Ovary (tissue), 9 donors: ENCODE data around the gene CRYL1. TPM values are rescaled to one million over a fixed set of nuclear protein-coding genes. Genes with fewer than 3 reads are reported as not detected.

ENCODE experiments used
- DNase-seq, 5 donors: peaks; one replicate each; pipeline ENCODE4 v3.0.0-alpha.2; 2019 to 2020
- H3K27ac ChIP-seq, 2 donors: fragments of 200-600 bp; one replicate each; pipeline versions ENCODE4 v1.5.1 to v1.8.0; 2019 to 2022
- H3K27me3 ChIP-seq: fragments of 200-600 bp; one replicate; pipeline ENCODE4 v1.8.0; 2022
- H3K36me3 ChIP-seq: fragments of 200-600 bp; sonication (generic); one replicate; pipeline ENCODE4 v1.5.1; 2019
- H3K4me1 ChIP-seq: one replicate; pipeline ENCODE4 v1.8.1; 2013; ENCODE audit warnings: mild to moderate bottlenecking, moderate library complexity; ENCODE audit not compliant: insufficient read depth
- H3K4me3 ChIP-seq: fragments of 200-600 bp; sonication (generic); one replicate; pipeline ENCODE4 v1.5.1; 2017
- H3K9me3 ChIP-seq, 2 donors: fragments of 200-600 bp in 1 of 2; sonication (generic) in 1 of 2; one replicate each; pipeline versions ENCODE4 v1.5.1 to v1.8.1; 2013 to 2019; ENCODE audit warnings: mild to moderate bottlenecking in 1 of 2, moderate library complexity in 1 of 2
- EP300 ChIP-seq: sonication (generic); formaldehyde crosslinking; IDR thresholded peaks from one replicate; pipeline ENCODE4 v1.6.1; 2017; ENCODE audit warnings: antibody characterized with exemption
- POLR2A ChIP-seq: fragments of 450-650 bp; IDR thresholded peaks from one replicate; pipeline ENCODE4 v1.6.1; 2017; ENCODE audit warnings: antibody characterized with exemption, mild to moderate bottlenecking, moderate library complexity
- WGBS, 3 donors: extraction: QIAGEN DNeasy Blood & Tissue Kit in 1 of 3; methylation state at CpG; one replicate each; pipeline versions ENCODE4 v1.1.5 to v1.1.7; 2013 to 2017; 5-methylcytosine and 5-hydroxymethylcytosine counted together
- intact Hi-C, 4 donors: fragments of 100-400 bp; cut with DNase I; formaldehyde crosslinking; loops; one replicate each; pipeline versions ENCODE4 v1.11.0 to v1.15.1; 2022 to 2023
- polyA plus RNA-seq, 2 donors: library from polyadenylated mRNA; stranded (reverse); fragments of 200-250 nt in 1 of 2; fragments of 350-450 nt in 1 of 2; fragmentation: Illumina TruSeq in 1 of 2; extraction: RNeasy Lipid Tissue Mini Kit (QIAGEN cat#74804) in 1 of 2; gene quantifications; one replicate each; pipeline ENCODE4 v1.2.3, GENCODE V29; 2013 to 2014
- total RNA-seq, 7 donors: library from RNA; depleted of rRNA in 2 of 7; stranded (reverse); fragments of >200 nt in 2 of 7; fragmentation: NEBNext Ultra II Directional in 3 of 7; extraction: Animal tissue kit (Norgen Biotek cat#: 25700) in 3 of 7; gene quantifications; one replicate each; pipeline versions ENCODE4 v1.1.0 to v1.2.4, GENCODE V29; 2016 to 2023
- TF ChIP-seq, protein P1 (sequence below), 3 donors: fragments of 450-650 bp in 2 of 3; fragments of 200-600 bp in 1 of 3; IDR thresholded peaks; one replicate each; pipeline versions ENCODE4 v1.5.1 to v1.8.0; 2016 to 2022; ENCODE audit warnings: antibody characterized with exemption in 3 of 3, mild to moderate bottlenecking in 1 of 3
- donor health status: DM: no; HTN: no; CAD: no; lungs with moderate emphysema.
- donor health status: DM: no; HTN: no; CAD: no.
- donor health status: Bipolar disorder and iron deficiency.
- donor health status: DM: yes; HTN: yes; CAD: no.
- donor health status: DM: no; HTN: no; CAD: no.
- donor health status: DM: yes; HTN: yes; CAD: no.

Gene CRYL1
- total and polyA plus RNA-seq, 9 donors: 17.3 to 41.7 (median 25.8) TPM

DNA sequence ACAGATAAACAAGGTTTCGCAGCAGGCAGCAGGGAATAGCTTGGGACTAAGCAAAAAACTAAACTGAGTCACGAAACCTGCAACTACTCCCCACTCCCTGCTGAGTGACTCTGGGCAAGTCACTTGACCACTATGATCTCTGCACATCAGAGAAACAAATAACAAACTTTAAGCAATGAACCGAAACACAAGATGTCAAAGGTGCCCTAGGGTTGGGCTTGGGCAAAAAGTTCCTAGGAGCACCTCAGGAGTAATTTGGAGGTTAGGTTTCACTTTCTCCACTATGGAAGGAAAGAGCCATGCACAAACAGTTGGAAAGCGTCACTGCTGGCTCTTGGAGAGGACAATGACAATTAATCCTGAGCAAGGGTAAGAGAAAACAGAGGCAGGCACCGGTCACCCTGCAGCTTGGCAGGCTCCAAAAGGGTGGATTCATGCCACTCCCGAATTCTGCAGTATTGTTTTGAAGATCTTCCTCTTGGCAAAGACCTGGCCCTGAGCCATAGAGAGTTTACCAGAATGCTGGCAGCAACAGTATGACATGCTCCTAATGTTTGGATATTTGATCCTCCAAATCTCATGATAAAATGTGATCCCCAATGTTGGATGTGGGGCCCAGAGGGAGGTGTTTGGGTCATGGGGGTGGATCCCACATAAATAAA lies 60.3 kb downstream of the CRYL1 start:
- intact Hi-C loops: no loop called here
- DNase-seq: no peak
- 44 to 55% (median 54%) methylated on average over 6 of the region's 6 CpGs for WGBS, 3 donors
- Histone ChIP-seq H3K36me3 (no peaks in the 10 kb centered on the region), H3K27me3 (no peaks in the 10 kb centered on the region), H3K27ac (no peak overlapping the region), H3K4me1 (peaks cover 1% of the 10 kb centered on the region), H3K4me3 (no peak overlapping the region), H3K9me3 (no peaks in the 10 kb centered on the region)
- TF ChIP-seq, protein P1, sequence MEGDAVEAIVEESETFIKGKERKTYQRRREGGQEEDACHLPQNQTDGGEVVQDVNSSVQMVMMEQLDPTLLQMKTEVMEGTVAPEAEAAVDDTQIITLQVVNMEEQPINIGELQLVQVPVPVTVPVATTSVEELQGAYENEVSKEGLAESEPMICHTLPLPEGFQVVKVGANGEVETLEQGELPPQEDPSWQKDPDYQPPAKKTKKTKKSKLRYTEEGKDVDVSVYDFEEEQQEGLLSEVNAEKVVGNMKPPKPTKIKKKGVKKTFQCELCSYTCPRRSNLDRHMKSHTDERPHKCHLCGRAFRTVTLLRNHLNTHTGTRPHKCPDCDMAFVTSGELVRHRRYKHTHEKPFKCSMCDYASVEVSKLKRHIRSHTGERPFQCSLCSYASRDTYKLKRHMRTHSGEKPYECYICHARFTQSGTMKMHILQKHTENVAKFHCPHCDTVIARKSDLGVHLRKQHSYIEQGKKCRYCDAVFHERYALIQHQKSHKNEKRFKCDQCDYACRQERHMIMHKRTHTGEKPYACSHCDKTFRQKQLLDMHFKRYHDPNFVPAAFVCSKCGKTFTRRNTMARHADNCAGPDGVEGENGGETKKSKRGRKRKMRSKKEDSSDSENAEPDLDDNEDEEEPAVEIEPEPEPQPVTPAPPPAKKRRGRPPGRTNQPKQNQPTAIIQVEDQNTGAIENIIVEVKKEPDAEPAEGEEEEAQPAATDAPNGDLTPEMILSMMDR (IDR thresholded peaks at IDR 0.05): no peak
- no peak for TF ChIP-seq EP300
- TF ChIP-seq POLR2A: no peak

DNA sequence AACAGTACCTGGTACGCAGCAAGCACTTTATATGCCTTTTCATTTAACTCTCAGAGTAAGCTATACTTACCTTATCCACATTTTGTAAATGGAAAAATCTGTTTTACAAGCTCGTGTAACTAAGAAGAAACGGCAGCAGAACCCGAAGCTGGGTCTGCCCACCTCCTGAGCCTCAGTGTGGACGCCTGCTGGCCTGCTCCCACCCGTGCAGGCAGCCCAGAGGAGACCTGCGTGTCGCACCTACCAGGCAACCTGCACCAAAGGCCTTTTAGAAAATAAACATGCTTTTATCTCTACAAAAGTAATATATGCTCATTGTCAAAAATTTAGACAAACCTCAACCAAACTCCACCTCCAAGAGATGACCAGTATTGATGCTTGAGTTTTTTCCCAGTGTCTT lies 62.7 kb downstream of the CRYL1 start:
- TF ChIP-seq, protein P1 (IDR thresholded peaks at IDR 0.05): no peak
- TF ChIP-seq POLR2A (no peak), EP300 (no peak)
- no peak overlapping the region for H3K27ac ChIP-seq
- no peaks in the 10 kb centered on the region for H3K9me3 ChIP-seq
- no peak for DNase-seq
- H3K4me3 ChIP-seq: no peak overlapping the region
- no peaks in the 10 kb centered on the region for H3K36me3 ChIP-seq
- H3K27me3 ChIP-seq: no peaks in the 10 kb centered on the region
- intact Hi-C loops: no loop called here
- H3K4me1 ChIP-seq: peaks cover 1% of the 10 kb centered on the region
- 78 to 82% (median 79%) methylated on average over 8 of the region's 8 CpGs for WGBS, 3 donors

DNA sequence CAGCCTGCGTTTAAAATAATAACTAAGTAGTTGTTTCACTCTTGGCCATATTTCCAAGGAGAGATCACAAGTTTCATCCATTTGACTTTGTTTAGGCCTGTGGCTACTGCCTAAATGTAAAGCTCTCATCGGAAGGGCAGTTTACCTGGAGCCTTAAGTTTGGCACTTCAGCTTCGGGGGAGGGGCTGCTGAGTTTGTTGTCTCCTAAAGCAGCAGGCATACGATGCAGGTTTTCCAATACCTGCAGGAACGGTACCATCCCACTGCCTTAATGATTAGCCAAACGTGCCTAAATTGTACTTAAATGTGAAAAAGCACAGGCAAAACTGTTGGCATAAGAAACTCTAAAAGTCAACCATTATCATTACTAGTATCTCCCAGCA lies 63.1 kb downstream of the CRYL1 start:
- Histone ChIP-seq H3K36me3 (no peaks in the 10 kb centered on the region), H3K9me3 (no peaks in the 10 kb centered on the region), H3K27me3 (no peaks in the 10 kb centered on the region), H3K4me1 (peaks cover 1% of the 10 kb centered on the region), H3K4me3 (no peak overlapping the region), H3K27ac (no peak overlapping the region)
- DNase-seq: no peak
- intact Hi-C loops: no loop called here
- TF ChIP-seq, protein P1 (IDR thresholded peaks at IDR 0.05): no peak
- no peak for TF ChIP-seq EP300
- no peak for TF ChIP-seq POLR2A
- WGBS, 3 donors: 66 to 72% (median 71%) methylated on average over 6 of the region's 6 CpGs

DNA sequence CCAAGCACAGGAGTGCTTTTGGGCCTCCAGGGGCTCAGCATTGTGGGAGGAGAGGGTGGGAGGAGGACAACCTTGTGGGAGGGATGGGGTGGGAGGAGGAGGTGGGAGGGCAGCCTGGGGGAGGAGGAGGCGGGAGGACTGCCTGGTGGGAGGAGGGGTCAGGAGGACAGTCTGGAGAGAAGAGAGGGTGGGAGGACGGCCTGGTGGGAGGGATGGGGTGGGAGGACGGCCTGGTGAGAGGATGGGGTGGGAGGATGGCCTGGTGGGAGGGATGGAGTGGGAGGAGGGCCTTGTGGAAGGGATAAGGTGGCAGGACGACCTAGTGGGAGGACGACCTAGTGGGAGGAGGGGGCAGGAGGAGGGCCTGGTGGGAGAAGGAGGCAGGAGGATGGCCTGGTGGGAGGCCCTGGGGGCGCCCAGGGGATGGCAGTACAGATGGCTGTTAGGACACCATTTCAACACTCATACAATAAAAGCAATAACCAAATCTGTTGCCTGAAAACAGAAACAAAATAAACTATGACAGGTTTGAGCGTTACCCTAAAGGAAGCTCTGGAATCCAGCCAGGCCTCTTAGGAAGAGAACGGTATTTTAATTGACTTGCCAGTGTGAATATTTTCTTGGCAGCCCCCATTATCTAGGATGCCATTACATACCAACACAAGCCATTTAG lies 63.7 kb downstream of the CRYL1 start:
- 41 to 47% (median 41%) methylated on average over 7 to 8 of the region's 8 CpGs for WGBS, 3 donors
- DNase-seq: no peak
- H3K27me3 ChIP-seq: no peaks in the 10 kb centered on the region
- peaks cover 1% of the 10 kb centered on the region for H3K4me1 ChIP-seq
- no peaks in the 10 kb centered on the region for H3K36me3 ChIP-seq
- intact Hi-C loops: no loop called here
- H3K27ac ChIP-seq: no peak overlapping the region
- TF ChIP-seq EP300 (no peak), POLR2A (no peak)
- TF ChIP-seq, protein P1 (IDR thresholded peaks at IDR 0.05): no peak
- H3K4me3 ChIP-seq: no peak overlapping the region
- H3K9me3 ChIP-seq: no peaks in the 10 kb centered on the region
